Measurements from ENCODE around the gene IGSF11.

IGSF11 gene

DNA sequence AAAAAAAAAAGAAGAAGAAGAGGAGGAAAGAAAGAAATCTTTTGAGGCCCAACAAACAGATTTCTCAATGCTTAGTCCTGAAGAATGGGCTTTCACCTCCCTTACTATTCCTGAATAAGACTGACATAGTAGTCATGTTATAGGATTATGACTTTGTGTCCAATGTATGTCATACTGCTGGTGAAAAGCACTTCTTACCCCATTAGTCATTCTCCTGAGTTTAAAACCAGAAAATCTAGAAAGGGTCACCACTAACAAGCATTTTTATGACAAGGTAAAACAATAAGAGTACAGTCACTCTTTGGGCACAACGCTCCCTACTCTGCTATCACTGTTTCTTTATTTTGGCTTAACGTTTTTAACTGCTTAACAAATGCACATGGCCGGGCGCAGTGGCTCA, 88.2 kb downstream of the IGSF11 start:
- no peak for DNase-seq

DNA sequence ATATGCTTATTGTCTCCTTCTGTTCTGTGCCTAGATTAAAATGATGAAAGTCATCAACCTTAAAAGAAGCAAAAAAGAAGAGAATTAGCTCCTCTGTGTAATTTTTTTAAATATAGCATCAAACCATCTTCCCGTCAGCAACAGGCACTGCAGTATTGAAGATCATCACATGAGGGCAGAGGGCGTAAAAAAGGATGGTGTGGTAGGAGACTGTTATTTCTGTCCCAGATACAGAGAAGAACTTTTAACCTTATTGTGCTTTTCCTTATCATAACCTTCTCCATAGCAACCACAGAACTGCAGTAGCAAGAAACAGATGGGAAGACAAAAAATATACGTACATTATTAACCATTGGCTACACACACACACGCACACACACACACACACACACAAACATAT, 88.8 kb downstream of the IGSF11 start:
- DNase-seq = no peak

DNA sequence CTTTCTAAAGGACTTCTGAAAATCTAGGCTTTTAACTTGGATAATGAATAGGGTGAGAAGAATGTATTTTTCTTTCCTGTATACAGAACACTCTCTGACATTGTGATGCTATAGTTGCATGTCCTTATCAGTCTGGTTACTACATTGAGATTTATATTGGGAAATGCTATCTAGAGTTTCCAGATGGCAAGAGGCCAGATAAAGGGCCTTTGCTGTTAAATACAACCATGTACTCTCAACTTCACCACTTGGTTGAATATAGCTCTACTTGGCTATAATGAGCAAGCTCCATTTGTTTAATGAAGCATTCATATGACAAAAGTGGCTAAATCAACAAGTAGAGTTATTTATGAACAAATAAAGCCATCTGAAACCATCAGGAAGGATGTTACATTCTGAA, 91.0 kb downstream of the IGSF11 start:
- DNase-seq = no peak

DNA sequence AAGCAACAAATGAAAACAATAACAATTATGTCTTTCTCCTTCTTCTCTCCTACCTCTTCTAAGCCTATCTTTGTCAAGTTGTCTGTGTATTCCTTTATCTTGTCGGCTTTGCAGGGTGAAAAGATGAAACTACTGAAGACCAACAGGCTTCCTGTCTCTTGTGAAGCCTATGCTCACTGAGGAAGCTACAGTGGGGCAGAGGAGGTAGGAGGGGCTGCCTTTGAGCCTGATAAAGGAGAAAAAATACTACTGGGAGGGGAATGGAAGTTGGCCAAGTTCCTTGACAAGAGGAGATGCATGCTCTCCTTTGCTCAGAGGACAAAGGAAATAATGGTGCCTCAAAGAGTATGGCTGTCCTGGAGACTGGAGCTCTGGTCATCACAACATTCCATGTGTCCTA, 92.0 kb downstream of the IGSF11 start:
- DNase-seq = no peak

DNA sequence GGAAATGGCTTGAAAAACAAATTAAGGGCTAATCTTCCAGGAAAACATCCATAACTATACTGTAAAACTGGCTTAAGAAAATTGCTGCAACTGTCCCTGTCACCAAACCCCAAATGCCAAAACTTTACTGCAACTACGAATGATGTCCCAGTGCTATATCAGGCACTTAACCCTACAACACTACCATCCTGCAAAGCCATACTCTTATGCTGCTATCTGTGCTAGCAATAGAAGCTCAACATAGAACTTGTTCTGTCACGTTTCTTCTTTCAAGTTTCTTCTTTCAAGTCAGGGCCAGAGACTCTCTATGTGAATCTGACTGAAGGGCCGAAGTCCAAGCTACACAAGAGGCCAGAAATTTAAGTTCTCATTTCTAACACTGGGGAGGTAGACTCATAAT, 92.5 kb downstream of the IGSF11 start:
- no peak for DNase-seq

DNA sequence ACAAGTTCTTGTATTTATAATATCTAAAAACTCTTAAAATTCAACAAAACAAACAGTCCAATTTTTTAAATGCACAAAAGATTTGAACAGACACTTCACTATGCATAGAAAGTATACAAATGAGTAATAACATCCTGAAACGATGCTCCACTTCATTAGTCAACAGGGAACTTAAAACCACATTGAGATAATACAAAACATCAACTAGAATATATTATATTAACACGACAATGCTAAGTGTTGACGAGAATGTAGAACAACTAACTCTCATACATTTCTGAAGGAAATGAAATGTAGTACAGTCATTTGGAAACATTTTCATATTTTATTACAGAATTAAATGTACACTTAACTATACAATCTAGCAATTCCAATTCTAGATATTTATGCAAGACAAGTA, 93.4 kb downstream of the IGSF11 start:
- DNase-seq = no peak

DNA sequence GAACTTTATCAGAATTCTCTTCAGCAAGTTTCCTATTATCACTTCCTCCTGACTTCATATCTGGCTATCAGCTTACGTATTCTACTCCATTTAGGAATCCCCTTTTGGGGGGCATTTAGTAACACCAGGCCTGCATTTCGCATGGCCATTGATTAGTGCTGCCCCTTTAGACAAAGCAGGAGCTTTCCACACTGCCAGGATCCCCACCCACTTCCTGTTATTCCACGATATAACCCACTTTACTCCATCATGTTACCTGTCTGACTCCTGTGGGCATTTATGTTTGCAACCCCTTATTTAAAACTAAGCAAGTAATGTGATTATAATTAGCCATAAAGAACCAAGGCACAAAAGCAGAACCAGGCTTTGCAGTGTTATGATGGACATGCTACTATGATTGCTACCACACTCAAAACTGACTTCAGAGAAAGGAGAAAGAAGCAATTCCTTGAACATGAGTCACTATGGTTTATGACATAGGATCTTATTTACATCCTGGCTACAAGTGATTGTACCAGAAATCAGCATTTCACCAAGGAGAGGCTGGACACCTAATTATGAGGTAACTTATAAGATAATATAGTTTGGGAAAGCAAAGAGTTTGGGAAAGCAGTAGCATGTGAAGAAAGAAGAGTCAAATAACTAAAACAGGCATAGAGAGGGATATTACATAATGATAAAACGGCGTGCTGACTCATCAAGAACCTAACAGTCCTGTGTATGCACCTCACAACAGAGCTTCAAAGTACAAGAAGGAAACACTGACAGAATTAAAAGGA, 96.3 kb downstream of the IGSF11 start:
- no peak for DNase-seq

DNA sequence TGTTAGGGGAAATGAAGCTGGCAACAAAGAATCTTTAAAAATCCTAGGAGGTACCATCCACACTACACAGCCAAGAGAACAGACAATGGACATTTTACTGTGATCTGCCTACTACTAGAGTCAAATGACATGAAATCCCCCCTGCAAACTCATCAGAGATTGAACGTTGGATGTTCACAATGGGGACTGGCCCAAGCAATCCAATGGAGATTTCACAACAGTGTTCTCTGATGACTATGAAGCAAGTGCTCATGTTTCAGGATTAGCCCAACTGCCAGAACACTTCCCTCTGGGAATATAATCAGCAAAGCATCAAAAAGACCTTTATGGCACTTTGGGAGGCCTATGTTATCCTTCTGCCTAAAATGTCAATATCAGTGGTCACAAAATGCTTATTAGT, 97.8 kb downstream of the IGSF11 start:
- DNase-seq = no peak

DNA sequence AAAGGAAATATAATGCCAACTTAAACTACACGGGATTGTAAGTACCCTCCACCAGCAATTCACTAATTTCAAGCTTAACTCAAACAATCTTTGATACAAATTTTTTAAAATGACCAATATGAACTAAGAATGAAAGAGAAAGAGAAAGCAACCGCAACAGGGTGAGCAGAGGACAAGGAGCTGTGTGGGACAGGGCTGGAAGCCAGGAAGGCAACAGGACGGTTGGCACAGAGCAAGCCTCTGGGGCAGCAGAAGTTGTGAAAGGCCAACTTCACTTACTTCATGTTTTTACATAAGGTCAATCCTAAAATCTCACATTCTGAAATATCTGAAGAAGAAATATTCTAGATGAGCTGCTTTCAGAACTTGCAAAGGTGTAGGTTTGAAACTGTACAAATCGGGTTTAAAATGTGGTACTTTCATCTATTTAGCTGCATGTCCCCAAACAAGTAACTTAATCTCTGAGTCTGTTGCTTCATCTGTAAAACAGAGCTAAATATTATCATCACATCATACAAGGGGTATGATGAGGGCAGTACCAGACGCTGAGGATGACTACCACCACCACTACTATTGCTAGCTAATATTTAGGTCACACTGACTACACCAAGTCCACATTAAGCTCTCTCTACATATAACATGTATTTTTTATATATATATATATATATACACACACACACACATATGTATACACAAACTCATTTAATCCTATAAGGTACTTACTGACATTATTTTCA, 101.7 kb downstream of the IGSF11 start:
- no peak for DNase-seq

DNA sequence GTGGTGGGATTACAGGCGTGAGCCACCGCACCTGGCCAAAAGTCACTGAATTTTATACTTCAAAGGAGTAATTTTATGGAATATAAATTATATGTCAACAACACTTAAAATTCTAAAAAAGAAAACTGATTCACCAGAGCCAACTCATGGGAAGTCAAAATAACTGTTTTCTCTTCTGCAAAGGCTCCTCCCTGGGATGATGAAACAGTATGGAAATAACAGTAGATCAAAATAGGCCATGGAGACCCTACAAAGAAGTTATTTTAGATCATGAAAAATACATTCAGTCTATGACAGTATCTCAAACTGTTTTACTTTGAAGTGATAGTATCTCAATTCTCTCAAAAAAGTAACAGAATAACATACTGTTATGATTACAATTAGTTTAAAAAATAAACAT, 102.7 kb downstream of the IGSF11 start:
- DNase-seq = no peak

DNA sequence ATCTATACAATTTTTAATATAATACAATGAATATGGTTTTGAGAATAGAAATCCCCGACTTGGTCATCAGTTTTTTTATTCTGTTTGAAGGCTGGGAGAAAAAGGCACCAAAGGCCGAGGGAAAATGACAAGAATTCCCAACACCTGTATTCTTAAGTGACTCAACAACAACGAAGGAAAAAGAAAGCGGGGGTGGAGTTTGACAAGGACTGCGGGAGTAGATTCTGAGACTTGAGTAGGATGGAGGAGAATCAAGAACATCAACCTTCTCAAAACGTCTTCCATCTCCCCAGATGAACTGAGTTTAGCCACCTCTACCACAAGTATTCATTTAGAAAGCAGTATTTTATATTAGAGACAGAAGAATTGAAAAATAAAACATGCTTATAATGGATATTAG, 107.2 kb downstream of the IGSF11 start:
- DNase-seq = no peak

DNA sequence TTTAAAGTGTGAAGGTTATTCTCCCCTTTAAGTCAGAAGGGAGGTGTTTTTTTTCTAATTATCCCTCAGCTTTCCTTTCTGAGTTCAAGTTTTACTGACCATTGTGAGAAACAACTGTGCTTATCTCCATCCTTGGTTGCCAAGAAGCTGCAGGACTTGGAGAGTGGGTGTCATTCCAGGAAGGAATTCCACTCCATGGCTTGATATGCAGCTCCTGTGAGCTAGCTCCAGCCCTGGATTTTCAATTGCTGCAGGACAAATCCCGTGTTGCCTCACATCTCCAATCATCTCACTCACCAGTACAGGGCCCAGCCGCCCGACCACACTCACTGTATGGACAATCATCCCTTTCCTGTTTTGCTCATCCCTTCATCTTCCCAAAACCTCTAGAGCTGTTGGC, 122.5 kb downstream of the IGSF11 start:
- no peak for DNase-seq

DNA sequence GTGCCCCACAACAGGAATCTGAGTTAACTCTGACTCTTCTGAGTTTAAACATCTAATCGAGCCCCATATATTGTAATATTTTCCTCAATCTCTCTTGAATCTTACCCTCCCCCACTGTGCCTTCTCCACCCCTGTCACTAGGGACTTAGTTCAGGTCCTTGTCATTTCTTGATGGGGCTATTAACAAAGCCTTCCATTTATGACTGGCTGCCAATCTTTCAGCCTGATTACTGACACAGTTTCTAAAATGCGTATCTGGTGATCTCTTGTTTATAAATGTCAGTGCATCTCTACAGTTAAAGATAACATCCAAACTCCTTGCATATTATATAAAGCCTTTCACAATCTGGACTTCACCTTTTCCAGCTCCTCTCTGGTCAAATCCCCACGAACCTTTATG, 124.3 kb downstream of the IGSF11 start:
- DNase-seq = no peak

DNA sequence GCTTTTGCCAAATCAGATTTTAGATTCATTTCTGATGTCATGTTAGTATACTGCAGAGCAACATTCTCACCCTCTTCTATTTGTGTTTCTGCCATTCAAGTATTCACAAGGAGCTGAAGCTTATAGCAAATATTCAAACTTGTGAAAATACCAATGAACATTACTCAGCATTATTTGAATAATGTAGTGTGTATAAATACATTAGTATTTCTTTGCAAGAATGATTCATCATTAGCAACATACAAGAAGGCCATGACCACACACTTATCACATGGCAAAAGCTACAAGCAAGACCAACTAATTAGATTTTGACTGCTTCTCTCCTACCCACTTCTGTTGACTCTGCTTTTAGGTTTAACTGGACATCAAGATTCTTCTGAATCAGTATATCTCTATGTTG, 124.9 kb downstream of the IGSF11 start:
- no peak for DNase-seq

DNA sequence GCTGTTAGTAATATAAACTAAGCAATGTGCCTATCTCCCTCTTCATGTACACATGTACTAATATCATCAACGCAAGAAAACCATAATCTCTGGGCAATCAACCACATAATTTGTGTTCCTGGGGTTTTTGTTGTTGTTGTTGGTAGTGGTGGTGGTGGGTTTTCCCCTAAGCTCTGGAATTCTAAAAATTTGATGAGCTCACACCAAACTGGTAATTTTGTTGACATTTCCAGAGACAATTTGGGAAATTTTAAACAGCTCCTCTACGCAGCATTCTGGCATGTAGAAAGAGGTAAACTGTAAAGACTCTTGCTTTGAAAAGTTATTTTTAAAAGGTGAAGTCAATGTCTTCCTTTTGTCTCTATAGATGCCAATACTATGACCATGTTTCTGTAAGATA, 126.7 kb downstream of the IGSF11 start:
- no peak for DNase-seq

DNA sequence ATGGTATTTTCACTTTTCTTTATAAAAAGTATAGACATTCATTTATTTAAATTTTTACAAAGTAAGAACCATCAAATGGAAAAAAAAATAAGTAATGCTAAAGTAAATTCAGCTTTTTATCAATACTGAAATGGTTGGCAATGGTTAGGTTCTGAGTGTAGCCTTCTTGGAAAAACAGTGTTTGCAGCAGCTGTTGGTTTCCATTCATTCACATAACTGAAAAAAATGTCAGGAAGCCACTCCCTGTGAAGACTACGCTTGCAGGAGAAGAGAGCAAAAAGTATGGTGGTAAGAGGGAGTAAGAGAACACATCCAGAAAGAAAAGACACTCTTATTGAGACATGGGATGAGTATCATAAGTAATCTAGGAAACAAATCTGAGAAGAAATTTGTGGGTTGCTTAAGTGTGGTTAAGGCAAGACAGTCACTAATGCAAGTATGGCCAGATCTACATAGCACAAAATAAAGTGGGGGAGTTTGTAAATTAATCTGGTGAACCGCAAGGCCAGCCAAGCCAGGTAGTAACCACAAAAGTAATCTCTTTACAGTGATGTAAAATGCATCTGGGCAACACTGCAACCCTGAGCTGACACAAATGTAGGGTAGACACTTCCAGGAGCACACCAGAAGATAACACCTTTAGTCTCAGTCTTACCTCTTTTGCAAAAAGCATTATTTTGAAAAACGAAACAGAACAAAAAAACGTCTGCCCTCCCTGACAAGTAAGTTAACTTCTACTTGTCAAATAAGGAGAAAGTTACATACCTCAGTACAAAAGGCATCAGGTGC, 133.7 kb downstream of the IGSF11 start:
- no peak for DNase-seq

DNA sequence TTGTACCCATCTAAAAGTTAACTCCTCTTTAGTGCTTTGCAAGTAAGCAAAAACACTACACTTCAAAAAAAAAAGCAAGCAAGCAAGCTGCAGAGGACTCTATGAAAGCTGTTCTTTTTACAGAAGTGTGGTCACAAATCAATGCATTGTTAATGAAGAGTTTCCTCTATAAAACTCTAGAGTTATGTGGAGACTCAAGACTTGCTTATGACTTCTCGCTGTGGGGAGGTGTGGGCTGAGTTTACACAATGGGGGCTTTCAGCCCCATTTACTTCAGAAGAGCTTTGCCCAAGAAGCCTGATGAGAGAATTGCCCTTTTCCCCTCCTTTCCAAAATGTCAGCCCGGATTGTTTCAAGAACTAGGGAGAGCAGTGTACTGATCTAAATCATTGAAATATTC, 144.4 kb downstream of the IGSF11 start:
- no peak for DNase-seq

DNA sequence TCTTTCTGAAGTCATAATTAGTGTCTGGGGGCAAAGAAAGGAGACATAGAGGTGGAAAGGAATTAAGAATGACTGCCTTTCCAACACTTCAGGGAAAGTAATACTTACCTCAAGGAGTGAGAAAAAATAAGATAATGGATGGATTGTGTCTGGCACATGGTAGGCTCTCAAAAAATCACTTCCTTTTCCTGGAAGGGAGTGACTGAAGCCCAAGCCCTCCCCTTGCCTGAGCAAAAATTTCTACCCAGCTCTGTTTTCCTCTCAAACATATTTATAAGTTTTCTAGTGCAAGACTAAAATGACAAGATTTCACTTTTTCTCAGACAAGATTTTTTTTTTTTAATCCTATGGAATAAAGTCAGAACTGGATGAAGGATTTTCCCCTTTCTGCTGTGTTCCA, 145.0 kb downstream of the IGSF11 start:
- no peak for DNase-seq

DNA sequence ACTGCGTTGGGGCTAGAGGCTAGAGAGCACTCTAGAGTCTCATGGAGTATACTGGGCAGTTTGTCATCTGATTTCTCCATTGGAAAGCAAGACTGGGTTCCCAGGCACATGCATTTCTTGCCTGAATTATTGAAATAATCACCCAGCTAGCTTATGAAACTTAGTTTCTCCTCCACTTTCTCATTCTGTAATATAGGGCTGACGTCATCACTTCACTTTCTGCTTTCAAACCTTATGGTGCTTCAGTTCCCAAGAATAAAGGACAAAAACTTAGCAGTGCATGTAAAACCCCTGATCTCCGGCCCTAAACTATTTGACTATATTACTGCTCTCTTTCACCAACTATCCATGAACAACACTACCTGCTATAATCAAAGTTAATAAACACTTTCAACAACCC, 147.9 kb downstream of the IGSF11 start:
- DNase-seq = no peak

DNA sequence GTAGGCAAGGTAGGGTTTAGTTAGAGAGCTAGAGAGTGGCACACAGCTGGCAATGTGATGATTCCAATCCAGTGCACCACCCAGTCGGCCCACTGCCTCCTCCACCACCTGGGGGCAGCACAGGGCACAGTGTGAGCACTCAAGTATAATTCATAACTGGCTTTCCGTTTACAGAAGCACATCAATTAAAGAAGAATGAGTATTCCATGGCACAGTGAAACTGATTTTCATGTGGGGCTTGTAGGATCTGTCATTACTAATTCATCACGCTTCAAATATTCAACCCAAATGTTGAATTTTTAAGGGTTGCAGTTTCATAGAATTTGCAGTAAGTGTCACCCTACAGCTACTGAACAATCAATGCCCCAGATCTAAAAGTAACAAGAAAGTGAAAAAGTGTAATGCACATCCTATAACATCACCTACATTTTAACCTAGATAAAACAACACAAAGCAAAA, 149.9 kb downstream of the IGSF11 start:
- peak; percentile 78 for DNase-seq

DNA sequence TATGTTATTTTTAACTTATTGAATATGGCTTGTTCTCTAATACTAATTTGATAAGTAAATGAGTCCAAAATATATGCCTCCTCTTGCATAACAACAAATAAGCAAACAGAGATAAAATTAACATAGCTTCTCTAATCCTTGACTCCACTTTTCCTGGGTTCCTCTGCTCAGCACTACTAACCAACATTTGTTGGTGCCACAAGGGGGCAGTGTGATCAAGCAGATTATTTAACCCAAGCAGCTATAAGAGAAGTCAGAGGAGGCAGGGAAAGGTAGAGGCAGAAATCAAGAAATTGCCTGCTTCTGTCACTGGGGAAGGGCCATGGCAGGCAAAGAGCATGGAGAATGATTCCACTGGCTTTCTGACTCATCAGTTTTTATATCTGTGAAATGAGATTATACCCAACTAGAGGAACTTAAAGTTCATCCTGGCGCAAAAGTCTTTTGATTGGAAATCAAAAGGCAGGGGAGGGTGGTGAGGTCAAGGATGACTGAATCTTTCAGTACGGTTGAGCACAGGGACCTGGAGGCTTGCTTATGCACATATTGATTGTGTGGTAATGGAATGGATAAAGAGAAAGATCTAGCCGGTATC, 152.2 kb downstream of the IGSF11 start:
- DNase-seq = peak; percentile 54

DNA sequence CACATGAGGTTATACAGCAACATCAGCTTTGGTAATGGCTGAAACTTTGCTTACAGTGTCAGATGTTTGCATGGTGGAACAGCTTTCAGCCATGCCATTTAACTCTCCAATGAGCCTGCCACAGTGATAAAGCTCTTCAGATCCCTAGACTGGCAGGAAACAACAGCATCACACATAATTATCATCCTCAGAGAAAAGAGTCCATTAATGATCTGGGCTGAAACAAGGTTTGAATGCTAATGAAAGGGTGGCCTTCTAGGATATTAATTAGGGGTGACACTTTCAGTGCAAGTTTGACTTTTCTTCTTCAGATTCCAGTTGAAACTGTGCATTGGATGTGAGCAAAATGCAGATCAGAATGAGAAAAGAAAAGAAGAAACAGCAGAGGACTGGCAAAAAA, 166.6 kb downstream of the IGSF11 start:
- no peak for DNase-seq

DNA sequence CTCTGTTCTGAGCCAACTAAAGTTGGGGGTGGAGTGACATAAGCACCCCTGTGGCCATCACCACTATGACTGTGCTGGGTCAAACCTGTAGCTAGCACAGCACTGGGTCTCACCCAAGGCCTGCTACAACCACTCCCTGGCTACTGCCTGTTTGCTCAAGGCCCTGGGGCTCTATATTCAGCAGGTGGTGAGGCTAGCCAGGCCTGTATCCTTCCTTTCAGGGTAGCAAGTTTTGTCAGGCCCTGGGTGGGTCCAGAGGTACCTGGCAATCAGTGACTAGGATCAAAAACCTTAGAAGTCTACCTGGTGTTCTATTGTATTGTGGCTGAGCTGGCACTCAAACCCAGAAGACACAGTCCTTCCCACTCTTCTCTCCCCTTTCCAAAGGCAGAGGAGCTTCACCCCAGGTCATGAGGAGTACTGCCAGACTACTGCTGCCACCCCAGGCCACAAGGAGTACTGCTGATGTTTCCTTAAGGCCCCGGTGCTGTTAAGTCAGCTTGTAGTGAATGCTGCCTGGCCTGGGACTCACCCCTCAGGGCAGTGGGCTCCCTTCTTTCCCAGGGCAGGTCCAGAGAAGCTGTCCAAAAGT, 170.8 kb downstream of the IGSF11 start:
- DNase-seq = no peak

All from activated T-cell treated with anti-CD3 and anti-CD28 coated beads, Interleukin-2, amount 50 U/mL, for 1 hour (primary cell).